ENCODE data around the gene IFNA2.
A peak's percentile ranks its signal among the peaks of the same experiment; 100 is the strongest.
"Not testable (repeated sequence)": the region's sequence is repeated elsewhere in the genome, so short reads cannot be mapped to it uniquely, and the experiment has no call there.

Gene IFNA2
- long read RNA-seq, donor 1, result 0 reads
- long read RNA-seq, donor 2, result 0 reads
- long read RNA-seq, donor 3, result 0 reads
- long read RNA-seq, donor 4, result 0 reads
- long read RNA-seq, donor 5, result 0 reads
- long read RNA-seq, donor 6, result 0 reads
- long read RNA-seq, donor 7, result 0 reads
- long read RNA-seq, donor 8, result 0 reads

DNA sequence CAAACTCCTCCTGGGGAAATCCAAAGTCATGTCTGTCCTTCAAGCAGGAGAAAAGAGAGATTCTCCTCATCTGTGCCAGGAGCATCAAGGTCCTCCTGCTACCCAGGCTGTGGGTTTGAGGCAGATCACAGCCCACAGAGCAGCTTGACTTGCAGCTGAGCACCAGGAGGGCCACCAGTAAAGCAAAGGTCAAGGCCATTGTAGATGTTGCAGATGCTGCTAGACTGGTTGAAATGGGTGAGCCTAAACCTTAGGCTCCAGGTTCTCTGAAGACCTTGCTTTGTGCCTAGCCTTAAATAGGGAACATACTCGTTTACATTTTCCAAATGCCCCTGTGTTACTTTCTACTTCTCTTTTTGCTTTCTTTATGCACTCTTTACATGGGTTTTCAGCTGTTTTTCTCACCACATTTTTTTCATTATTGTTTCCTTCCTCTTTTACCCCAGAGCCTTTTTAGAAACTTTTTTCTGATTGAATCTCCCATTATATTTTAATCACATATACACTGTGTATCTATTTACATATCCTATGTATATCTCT, at the start of gene IFNA2:
Gene IFNA2, minus strand, starts transcription at position 268 of the 540 bp plus-strand sequence. Its CDS starts 69 bp downstream, at position 199.
- no peak for DNase-seq

DNA sequence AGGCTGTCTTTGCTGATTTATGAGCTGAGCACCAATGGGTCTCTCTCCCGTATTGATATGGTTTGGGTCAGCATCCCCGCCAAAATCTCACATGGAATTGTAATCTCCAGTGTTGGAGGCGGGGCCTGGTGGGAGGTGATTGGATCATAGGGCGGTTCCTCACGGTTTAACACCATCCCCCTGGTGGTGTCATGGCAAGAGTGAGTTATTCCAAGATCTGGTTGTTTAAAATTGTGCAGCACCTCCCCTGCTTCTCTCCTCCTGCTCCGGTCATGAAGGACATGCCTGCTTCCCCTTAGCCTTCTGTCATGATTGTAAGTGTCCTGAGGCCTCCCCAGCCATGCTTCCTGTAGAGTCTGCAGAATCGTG, 49.8 kb upstream of the IFNA2 start:
- not testable (repeated sequence) for DNase-seq

DNA sequence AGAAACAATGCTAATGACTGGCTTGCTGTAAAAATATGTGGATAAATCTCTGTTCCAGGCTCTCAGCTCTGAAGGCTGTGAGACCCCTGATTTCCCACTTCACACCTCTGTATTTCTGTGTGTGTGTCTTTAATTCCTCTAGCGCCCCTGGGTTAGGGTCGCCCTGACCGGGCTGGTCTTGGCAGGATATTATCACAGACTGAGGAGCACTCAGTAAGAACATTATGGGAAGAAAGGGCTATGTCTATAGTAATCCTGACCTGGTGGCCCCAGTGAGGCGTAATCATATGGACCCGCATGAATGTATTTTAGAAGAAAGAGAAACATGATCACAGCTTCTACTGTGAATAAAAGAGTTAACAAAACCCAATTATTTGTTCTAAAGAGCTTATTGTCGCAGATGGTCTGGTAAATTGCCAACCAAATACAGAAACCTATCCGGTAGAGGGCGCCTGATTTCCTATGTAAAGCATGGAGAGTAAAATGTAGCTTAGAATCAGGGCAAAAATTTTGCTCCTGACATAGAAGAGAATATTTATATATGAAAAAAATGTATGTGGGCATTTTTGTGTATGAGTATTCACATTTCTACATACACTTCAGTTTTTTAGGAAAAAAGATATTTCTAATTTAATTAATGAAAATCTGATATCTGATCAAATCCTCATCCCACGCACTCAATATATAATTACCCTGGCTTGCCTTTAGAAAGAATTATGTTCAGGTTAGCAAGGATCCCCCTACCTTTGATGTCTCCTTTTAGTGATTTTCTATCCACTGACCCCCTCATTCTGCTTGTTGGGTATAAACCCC, 49.2 kb upstream of the IFNA2 start:
- DNase-seq, result no peak

DNA sequence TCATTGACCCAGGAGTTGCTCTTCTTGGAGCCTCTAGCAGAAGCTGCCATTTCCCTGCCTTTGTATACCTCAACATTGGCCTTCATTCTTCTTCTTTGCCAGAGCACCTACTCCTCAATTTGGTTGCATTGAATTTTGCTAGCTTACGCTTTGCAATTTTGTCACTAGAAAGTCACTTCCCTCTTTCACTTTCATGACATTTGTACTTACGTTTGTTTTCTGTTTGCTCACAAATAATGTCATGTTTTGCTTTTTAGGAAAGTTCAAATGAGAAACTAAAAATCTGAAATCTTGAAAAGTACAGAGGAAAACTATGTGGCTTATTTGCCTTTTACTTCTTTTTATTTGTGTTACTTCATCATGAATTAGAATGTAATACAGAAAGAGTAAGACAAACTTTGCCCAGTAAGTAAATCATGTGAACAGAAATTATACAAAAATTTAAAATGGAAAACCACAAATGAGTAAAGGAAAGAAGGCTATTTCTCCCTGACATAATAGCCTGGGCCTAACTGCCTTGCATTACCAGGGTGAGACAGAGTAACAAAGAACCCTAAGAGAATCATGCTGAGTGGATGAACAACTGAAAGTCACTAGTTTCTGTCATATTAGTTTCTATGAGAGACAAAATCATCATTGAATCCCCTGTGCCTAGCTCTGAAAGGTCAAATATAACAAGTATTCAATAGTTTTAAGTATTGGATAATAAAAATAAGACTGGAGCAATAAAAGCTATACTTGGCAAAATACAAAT, 47.7 kb upstream of the IFNA2 start:
- DNase-seq, result no peak

DNA sequence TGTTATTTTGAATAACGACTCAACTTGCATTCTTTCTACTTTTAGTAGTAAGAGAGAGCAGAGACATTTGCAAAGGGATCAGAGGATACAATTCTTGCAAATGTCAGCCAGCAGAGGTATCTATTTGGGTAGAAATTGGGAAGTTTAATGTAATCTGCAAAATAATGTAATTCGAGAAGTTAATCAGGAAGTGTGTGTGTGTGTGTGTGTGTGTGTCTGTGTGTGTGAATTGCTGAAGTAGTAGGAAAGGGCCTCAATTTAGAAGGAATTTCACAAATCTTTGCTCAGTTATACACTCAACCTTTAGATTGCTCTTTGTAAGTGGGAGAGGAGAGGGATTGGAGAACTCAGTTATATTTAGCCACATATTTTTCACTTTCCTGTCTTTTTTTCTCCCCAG, 44.0 kb upstream of the IFNA2 start:
- DNase-seq, result no peak

DNA sequence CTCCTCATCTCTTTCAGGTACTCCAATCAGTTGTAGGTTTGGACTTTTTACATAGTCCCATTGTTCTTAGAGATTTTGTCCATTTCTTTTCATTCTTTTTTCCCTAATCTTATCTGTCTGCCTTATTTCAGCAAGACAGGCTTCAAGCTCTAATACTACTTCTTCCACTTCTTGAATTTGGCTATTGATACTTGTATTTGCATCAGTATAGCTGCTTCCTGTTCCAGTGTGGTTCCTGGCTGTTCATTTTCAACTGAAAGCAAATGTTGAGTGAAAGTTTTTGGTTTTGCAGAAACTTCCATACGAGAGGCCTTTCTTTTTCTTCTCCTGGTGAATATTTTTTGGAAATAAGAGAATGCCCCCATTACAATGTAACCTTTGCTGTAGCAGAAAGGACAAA, 43.0 kb upstream of the IFNA2 start:
- DNase-seq, result no peak

DNA sequence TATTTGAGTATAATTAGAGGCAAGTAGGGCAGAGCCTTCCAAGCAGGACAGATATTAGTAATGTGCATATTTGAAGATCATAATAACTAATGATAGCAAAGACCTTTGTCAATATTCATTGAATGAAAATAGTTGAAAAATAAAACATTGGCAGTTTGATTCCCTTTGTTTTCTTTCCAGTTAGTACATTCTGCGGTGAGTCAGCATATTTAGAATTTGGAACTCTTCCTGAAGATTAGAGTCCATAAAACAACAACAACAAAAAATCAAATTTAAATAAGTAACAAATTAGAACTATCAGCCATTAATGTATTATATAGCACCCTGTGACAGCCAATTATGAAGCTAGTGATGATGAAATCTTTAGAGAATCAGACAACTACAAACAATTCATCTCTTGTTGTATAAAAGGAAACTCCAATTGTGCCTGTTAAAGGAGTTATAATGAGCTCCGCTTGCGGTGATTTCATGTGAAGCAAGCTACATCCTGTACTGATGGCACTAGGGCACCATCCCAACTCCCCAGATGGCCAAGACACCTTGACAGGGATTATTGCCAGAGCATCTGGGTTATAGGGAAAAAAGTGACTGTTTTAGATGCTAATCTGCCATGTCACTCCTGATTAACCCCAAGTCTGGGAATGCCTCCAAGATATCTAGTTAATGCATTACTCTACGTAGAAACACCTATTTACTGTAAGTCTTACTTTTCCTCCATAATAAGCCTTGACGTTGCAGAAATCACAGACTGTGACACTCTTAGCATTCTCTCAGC, 30.5 kb upstream of the IFNA2 start:
- DNase-seq, result no peak

DNA sequence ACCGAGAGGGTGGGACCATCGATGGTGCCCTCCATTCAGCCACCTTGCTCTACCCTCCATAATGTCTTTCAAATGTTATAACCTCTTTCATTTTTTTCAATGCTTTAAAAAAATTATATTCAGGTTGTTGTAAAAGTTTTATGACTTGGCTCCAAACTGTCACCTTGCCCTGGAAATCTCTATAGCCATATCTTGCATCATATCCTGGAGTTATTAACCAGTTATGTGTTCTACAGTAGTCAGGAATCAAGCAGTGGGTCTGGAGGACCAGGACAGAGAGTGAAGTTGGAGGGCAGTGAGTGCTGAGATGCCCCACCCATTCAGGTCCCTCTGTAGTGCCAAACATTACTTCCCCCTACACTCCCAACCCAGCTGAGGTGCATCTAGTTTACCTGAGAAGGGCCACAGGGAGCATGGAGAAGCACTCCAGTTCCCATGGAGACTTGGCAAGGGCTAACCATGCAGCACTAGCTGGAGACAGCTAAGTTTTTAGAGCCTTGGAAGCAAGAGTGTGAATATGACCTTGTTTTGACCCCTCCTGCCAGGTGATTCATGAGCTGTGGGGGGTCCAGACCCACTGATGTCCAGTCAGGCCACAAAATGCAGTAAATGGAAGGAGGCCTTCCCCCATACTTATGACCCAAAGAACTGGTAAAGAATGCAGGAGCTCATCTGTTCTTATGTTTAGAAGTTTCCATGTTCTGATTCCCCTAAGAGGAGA, 29.2 kb upstream of the IFNA2 start:
- DNase-seq, result no peak

DNA sequence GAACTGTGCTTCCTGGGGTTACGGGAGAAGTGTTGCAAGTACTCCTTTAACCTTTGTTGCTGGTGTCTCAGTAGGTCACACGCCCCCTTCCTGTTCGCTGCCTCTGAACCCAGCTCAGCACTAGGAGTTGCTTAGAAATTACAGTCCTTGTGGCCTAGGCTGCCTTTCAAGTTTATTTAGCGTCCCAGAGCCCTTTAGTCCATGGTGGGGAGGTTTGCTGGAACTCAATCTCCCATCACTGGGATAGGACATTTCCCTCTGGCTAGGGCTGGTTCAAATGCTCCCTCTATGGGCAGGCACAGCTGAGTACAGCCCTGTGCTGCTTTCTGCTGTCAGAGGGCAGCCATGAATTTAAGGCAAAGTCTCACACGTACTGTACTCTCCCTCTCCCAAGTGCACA, 28.4 kb upstream of the IFNA2 start:
- DNase-seq, result no peak

DNA sequence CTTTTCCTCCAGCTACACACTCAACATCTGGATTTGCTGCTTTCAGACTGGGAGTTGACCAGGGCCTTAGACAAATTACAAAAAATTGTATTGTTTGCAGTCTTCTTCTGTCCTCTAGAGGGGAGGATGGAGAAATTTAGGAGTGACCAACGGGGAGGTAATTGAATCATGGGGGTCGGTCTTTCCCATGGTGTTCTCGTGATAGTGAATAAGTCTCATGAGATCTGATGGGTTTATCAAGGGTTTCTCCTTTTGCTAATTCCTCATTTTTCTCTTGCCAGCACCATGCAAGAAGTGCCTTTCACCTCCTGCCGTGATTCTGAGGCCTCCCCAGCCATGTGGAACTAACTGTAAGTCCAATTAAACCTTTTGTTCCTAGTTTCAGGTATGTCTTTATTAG, 28.0 kb upstream of the IFNA2 start:
- no peak for DNase-seq

DNA sequence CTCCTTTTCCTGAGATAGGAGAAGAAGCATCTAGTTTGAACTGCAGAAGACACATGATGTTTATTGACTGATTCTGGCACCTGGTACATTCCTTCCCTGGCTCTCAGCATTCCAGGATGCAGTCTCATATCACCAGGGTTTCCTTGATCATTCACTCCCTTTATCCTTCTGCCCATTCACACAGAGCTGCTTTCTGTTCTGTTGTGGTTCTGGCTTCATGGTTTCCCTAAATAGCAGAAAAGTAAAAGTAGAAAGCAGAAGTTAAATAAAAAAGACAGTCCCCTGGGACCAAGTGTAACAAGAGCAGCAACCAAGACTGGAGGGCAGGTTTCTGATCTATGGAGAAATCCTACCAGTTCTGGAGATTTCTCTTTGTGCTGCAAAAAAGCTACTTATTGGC, 26.9 kb upstream of the IFNA2 start:
- no peak for DNase-seq

DNA sequence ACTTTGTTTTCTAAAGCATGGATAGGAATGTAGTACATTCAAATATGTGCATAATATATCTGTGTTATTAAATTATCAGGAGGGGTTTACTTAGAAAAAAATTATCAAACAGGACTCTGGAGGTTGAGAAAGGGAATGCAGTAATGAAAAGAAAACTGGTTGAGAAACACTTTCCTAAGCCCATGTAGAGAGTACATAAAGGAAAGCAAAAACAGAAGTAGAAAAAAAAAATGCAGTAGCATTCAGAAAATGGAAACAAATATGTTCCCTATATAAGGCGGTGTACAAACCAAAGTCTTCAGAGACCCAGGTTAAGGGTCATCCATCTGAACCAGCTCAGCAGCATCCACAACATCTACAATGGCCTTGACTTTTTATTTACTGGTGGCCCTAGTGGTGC, 23.6 kb upstream of the IFNA2 start, which contains the start of gene IFNA8:
Gene IFNA8, plus strand, starts transcription at position 301 of the 400 bp plus-strand sequence. Its CDS starts 60 bp downstream, at position 361.
- no peak for DNase-seq

DNA sequence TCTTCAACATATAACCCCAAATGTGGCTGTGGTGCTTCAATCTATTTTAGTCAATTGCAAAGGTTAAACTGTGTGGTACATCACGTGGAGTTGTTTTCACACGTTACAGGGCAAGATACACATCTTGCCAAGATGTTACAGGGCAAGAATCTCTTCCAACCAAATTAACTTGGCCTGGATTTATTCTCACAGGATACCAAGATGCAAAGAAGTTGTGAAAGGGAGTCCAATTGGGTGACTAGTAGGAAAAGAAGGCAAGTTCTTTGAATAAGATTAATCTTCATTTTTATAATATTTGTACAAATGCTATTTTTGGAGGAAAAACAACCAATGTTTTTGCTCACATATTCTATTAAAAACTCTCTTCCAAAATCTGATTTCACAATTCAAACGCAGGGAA, 18.9 kb upstream of the IFNA2 start:
- no peak for DNase-seq

DNA sequence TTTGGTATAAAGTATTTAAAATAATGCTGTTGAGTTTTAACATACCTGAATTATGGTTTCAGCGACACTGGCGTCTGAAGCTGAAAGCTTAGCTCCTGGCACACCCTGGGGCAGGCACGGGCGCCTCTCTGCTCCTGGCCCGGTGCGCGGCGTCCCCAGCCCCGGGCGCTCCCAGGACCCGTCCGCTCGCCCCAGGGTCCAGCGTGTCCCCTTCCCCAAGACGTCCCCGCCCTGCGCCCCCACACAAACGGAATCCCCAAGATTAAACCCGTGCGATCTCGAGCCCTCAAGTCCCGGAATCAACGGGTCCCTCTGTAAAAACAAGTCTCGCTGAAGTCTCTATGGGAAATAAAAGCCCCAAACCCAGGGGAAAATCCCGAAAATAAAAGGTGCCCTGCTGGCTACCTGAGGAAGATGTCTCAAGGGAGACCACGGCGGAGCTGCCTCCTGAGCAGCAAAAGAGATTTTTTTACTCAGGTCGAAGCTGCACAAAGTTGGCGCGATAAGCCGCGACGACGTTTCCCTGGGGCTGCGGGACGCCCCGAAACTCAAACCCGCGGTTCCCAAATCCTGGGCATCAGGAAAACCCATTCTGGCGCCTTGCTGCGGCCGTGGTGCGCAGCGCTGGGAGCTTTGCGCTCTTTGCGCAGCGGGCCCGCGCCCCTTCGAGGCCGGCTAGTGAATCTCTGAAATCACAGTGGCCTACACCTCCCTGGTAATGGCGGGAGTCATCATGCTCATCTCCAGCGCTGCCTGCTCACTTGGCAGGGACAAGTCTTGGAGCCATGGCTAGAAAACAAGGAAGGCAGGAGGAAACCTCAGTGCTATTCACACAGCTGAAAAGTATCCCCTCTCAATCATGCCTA, 17.4 kb upstream of the IFNA2 start:
- DNase-seq, result peak; percentile 47

DNA sequence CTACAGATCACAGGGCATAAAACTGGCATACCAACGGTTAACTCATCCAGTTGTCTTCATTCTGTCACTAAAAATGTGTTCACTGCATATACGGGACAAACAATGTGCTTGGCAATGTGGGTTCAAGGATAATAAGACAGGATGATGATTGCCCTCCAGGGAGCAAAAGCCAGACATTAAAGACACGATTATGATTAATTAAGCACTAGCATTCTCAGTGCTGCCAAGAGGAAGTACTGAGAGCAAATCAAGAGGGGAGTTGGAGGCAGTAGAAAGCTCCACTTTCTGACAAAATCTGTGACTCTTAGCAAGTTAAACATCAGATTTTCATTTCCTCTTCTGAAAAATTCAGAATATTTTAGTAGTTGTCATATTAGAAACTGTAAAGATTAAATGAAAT, 14.8 kb upstream of the IFNA2 start:
- no peak for DNase-seq

DNA sequence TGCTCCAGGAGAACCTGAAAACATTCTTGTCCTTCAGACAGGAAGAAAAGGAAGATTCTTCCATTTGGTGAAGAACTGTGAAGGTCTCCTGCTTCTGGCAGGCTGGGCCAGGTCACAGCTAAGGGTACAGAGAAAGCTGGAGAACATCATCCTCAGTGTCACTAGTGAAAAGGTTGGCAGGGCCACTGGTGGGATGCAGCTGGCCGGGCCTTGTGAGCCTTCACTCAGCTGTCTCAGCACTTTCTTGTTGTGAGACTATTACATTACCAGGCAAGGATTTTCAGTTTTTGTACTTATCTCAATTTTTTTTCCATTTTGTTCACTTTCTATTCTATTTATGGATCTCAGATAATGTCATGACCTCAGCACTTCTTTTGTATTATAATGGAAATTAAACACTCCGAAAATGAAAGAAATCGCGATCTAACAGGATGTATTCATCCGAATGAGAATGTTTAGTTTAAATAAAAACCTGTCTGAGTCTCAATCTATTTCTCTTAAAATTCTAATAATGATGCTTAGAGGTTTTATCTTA, 13.8 kb upstream of the IFNA2 start:
- no peak for DNase-seq

DNA sequence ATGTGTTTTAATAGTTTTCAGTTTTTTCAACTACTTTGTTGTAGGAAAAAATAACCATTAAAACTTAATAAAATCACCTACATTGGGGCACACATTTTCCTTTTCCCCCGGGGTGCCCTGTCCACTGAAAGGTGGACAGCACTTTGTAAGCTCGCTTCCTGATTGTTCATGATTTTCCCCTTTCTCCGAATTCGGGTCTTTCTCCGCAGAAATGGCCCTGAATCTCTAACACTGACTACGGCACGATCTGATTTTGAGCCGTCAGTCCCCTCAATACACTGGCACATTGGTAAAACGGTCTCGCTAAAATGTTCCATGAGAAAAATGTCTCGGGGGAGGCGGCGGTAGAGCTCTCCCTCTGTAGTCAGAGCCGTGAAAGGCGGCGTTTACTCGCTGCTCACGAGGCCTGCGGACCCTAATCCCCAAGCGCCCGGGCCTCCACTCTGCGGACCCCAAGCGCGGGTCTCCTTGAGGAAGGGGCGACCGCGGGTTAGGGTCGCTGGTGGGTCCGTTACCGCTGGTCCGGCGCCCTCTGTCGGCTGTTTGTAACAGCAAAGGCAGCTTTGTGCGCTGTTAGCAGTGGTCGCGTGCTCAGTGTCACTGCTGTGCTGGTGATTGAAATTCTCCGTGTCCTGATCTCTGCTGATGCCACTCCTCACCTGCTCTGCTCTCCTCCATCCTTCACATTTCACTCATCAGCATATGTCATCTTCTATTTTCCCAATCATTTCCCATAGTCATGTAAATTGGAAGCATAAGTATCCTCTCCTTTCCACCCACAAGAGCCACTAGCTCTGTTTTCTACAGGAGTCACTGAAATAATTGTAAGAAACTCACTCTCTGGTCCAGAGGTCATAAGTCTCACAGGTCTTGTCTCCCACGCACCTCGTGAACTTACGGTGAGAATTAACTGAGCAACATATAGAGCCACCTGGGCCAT, 10.8 kb upstream of the IFNA2 start:
- peak; percentile 74 for DNase-seq

DNA sequence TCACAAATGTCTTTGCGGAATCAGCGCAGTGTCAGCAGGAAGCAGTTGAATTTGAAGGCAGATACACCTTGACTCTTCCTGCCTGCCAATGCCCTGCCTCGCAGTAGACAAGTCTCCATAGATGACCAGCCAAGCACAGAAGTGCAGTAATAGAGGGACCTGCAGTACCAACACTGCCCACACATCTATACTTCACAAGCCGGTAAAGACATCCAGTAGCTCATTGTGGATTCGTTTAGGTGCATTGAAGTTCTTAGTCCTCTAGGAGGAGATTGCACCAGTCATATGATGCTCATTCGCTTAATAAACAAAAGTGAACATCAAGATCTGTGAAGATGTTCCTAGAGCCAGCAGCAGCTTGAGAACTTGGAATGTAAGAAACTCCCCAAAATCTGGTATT, 7.1 kb upstream of the IFNA2 start:
- DNase-seq, result no peak

DNA sequence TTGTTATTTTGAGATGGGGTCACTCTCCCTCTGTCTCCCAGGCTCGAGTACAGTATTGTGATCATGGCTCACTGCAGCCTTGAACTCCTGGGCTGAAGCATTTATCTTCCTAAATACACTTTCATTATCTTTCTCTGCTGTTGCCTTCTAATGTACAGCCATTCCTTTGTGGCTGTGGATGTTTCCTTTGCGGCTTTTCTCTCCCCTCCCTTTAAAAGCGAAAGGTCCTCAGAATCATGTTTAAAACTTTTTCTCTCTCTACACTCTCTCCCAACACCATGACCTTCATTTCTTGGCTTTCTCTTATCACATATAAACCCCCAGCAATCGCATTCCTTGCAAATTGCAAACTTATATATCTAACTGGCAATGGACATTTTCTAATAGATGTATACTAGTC, 1.6 kb downstream of the IFNA2 start:
- DNase-seq, result no peak

All from right kidney (tissue), 9 donors.